Pancreas (tissue), 10 donors: ENCODE data around the gene POLR3A. TPM values are rescaled to one million over a fixed set of nuclear protein-coding genes. Genes with fewer than 3 reads are reported as not detected.

Source experiments
- ATAC-seq, 4 donors: fragments of 200-7000 bp; cut with Tn5 transposase; one replicate each; pipeline versions ENCODE4 v1.8.0 to v1.9.1; 2020; ENCODE audit warnings: mild to moderate bottlenecking in 4 of 4, moderate library complexity in 4 of 4
- DNase-seq, 6 donors: peaks; one replicate each; pipeline ENCODE4 v3.0.0-alpha.2; 2020
- FAIRE-seq: peaks from 2 replicates; lab custom pipeline; 2012; peaks lifted over from hg19 to GRCh38; lab: Jason Lieb, UNC
- H3K27ac ChIP-seq, 4 donors: fragments of 200-600 bp; sonication (generic); 1 replicate in 3 of 4; 2 replicates in 1 of 4; pipeline versions ENCODE4 v1.5.0 to v1.8.0; 2020
- H3K27me3 ChIP-seq, 4 donors: fragments of 200-600 bp; one replicate each; pipeline ENCODE4 v1.8.0; 2021
- H3K36me3 ChIP-seq, 3 donors: fragments of 200-600 bp; sonication (generic) in 1 of 3; one replicate each; pipeline versions ENCODE4 v1.5.0 to v1.8.0; 2020 to 2021
- H3K4me1 ChIP-seq, 3 donors: fragments of 200-600 bp; one replicate each; pipeline ENCODE4 v1.8.0; 2021
- H3K4me3 ChIP-seq, 4 donors: fragments of 200-600 bp; sonication (generic) in 2 of 4; one replicate each; pipeline versions ENCODE4 v1.5.0 to v1.8.0; 2020 to 2021
- H3K9me3 ChIP-seq, 4 donors: fragments of 200-600 bp; one replicate each; pipeline ENCODE4 v1.8.0; 2021
- CTCF ChIP-seq, 4 donors: fragments of 200-600 bp; sonication (generic) in 3 of 4; IDR thresholded peaks; one replicate each; pipeline versions ENCODE4 v1.5.0 to v1.8.0; 2021; ENCODE audit warnings: antibody characterized with exemption in 4 of 4
- WGBS, 2 donors: extraction: QIAGEN DNeasy Blood & Tissue Kit; methylation state at CpG; one replicate each; pipeline ENCODE4 v1.1.7; 2013; 5-methylcytosine and 5-hydroxymethylcytosine counted together
- intact Hi-C, 3 donors: fragments of 100-400 bp; cut with DNase I; formaldehyde crosslinking; loops; one replicate each; pipeline versions ENCODE4 v1.11.1 to v1.14.2; 2022
- polyA plus RNA-seq, 2 donors: library from polyadenylated mRNA; stranded (reverse); fragments of 200-250 nt; gene quantifications; one replicate each; pipeline ENCODE4 v1.2.3, GENCODE V29; 2013
- total RNA-seq, 6 donors: library from RNA; stranded (reverse); fragmentation: NEBNext Ultra II Directional in 4 of 6; extraction: Animal tissue kit (Norgen Biotek cat#: 25700) in 4 of 6; gene quantifications; one replicate each; pipeline versions ENCODE4 v1.2.1 to v1.2.4, GENCODE V29; 2021 to 2023
- donor health status: healthy with polysubstance abuse.
- donor health status: DM: no; HTN: no; CAD: no; lungs with moderate emphysema.
- donor health status: DM: no; HTN: no; CAD: no.
- donor health status: control.
- donor health status: control.
- donor health status: Bipolar disorder and iron deficiency.
- donor health status: DM: yes; HTN: yes; CAD: no.
- donor health status: DM: no; HTN: no; CAD: no.
- donor health status: DM: no; HTN: no; CAD: no.
- donor health status: DM: yes; HTN: yes; CAD: no.

Gene POLR3A
- total and polyA plus RNA-seq, 8 donors = 4.0 to 7.4 (median 5.4) TPM

GRCh38 chr10:78033387-78033636 lies 4.0 kb upstream of the POLR3A start:
- no peaks in the 10 kb centered on the region for H3K27me3 ChIP-seq
- intact Hi-C loops = no loop called here
- H3K4me3 ChIP-seq = peak overlapping the region in 2 of 4 donors; percentile 60 to 80
- H3K27ac ChIP-seq = peak overlapping the region in 3 of 4 donors; percentile 23 to 68 (median 60)
- no peaks in the 10 kb centered on the region for H3K9me3 ChIP-seq
- FAIRE-seq = no peak
- ATAC-seq = no peak
- peaks cover 3 to 31% (median 5%) of the 10 kb centered on the region in 3 donors for H3K36me3 ChIP-seq
- peaks cover 19 to 41% (median 21%) of the 10 kb centered on the region in 3 donors for H3K4me1 ChIP-seq
- WGBS, 2 donors = 0 to 1% methylated on average over 4 of the region's 4 CpGs
- no peak for TF ChIP-seq CTCF (IDR thresholded peaks at IDR 0.05)
- no peak for DNase-seq

GRCh38 chr10:78028438-78029268 lies 662 bp downstream of the POLR3A start:
- peak overlapping the region; percentile 69 to 85 (median 81) for H3K4me3 ChIP-seq
- peak overlapping the region in 2 of 4 donors; percentile 67 to 87 for H3K27ac ChIP-seq
- intact Hi-C loops = no loop called here
- H3K9me3 ChIP-seq = no peaks in the 10 kb centered on the region
- TF ChIP-seq CTCF (IDR thresholded peaks at IDR 0.05) = no peak
- DNase-seq = peak in 1 of 6 donors; percentile 24
- H3K36me3 ChIP-seq = peaks cover 0 to 22% (median 12%) of the 10 kb centered on the region in 3 donors
- 29 to 31% methylated on average over 36 of the region's 36 CpGs for WGBS, 2 donors
- peak in 3 of 4 donors; percentile 17 to 33 (median 23) for ATAC-seq
- no peak for FAIRE-seq
- no peaks in the 10 kb centered on the region for H3K27me3 ChIP-seq
- peaks cover 0 to 16% (median 11%) of the 10 kb centered on the region in 3 donors for H3K4me1 ChIP-seq

- intact Hi-C loops = no loop called here
- Histone ChIP-seq H3K27me3 (no peaks in the 10 kb centered on the region), H3K36me3 (peaks cover 7 to 50% (median 39%) of the 10 kb centered on the region in 3 donors), H3K4me1 (peaks cover 0 to 16% (median 11%) of the 10 kb centered on the region in 3 donors), H3K4me3 (no peak overlapping the region), H3K27ac (no peak overlapping the region), H3K9me3 (no peaks in the 10 kb centered on the region)
- FAIRE-seq (no peak), DNase-seq (no peak), ATAC-seq (no peak)
- TF ChIP-seq CTCF (IDR thresholded peaks at IDR 0.05) = no peak
- 91% methylated on average over 8 of the region's 8 CpGs for WGBS, 2 donors
These were observed 3.5 kb downstream of the POLR3A start for GRCh38 chr10:78025685-78026364.

- 96 to 98% methylated on average over 3 of the region's 3 CpGs for WGBS, 2 donors
- no peak for FAIRE-seq
- Histone ChIP-seq H3K27ac (no peak overlapping the region), H3K36me3 (peaks cover 7 to 71% (median 39%) of the 10 kb centered on the region in 3 donors), H3K27me3 (no peaks in the 10 kb centered on the region), H3K4me3 (no peak overlapping the region), H3K4me1 (peaks cover 0 to 12% (median 11%) of the 10 kb centered on the region in 3 donors), H3K9me3 (no peaks in the 10 kb centered on the region)
- intact Hi-C loops = no loop called here
- no peak for DNase-seq
- ATAC-seq = no peak
- TF ChIP-seq CTCF (IDR thresholded peaks at IDR 0.05) = no peak
These were observed 5.6 kb downstream of the POLR3A start for GRCh38 chr10:78023741-78024140.
